DND-41 (cell line): ENCODE results near the gene ARPC4.

ENCODE experiments used
- CTCF ChIP-seq: IDR thresholded peaks from 2 replicates; pipeline ENCODE4 v1.5.1; 2012; ENCODE audit warnings: borderline replicate concordance, low read length, moderate library complexity, mild to moderate bottlenecking; ENCODE audit not compliant: poor library complexity, severe bottlenecking; ENCODE audit errors: extremely low read depth
- EZH2 ChIP-seq: IDR thresholded peaks from 3 replicates; pipeline ENCODE4 v1.6.1; 2012; ENCODE audit warnings: borderline replicate concordance, low read depth, mild to moderate bottlenecking, moderate library complexity, low read length, inconsistent platforms; ENCODE audit not compliant: severe bottlenecking

- TF ChIP-seq CTCF (no peak), EZH2 (no peak)
These were observed 25.5 kb upstream of the ARPC4 start for GRCh38 chr3:9767418-9767817.
